GM12875 (cell line): Measurements from ENCODE around the gene GZF1.

Experiments
- H3K4me3 ChIP-seq: one replicate; pipeline ENCODE4 v1.5.1; 2011; ENCODE audit warnings: low read depth, low read length, control low read depth
- CTCF ChIP-seq: IDR thresholded peaks from 2 replicates; pipeline ENCODE4 v1.5.1; 2011; ENCODE audit warnings: low read depth, mild to moderate bottlenecking, control low read depth, inconsistent platforms, low read length, moderate library complexity, borderline replicate concordance; ENCODE audit not compliant: insufficient read depth

Gene GZF1

GRCh38 chr20:23419995-23420901, 58.3 kb downstream of the GZF1 start:
- peak overlapping the region; percentile 78 for H3K4me3 ChIP-seq
- TF ChIP-seq CTCF: no peak

- peak within 1 kb of the TSS; percentile 78 for H3K4me3 ChIP-seq
- TF ChIP-seq CTCF: peak; percentile 33; the same call in 1 of the 2 replicates
Observed at GRCh38 chr20:23420943-23421931, 59.3 kb downstream of the GZF1 start, which contains the start of gene NAPB. NAPB (minus strand) TSS chr20:23421488; CDS start chr20:23421402, 86 bp downstream.
